HCT116 (cell line): Measurements from ENCODE around the gene FAM163B. TPM values are rescaled to one million over a fixed set of nuclear protein-coding genes. Genes with fewer than 3 reads are reported as not detected.

Source experiments
- ATAC-seq: fragments of 200-7000 bp; cut with Tn5 transposase; 2 replicates; pipeline ENCODE4 v1.9.1; 2020; ENCODE audit warnings: mild to moderate bottlenecking, moderate library complexity
- BruUV-seq: library from RNA; stranded (reverse); fragments of 400-500 nt; replicated peaks from 2 replicates; lab custom pipeline; 2021; lab: Mats Ljungman, UMichigan
- CTCF ChIA-PET: fragments of 300-600 bp; sonication (Branson Sonifier 250); formaldehyde crosslinking; loops from one replicate; lab custom pipeline; 2021; ENCODE audit warnings: antibody characterized with exemption; lab: Charles Lee
- POLR2A ChIA-PET: fragments of 300-600, 350-600 bp; sonication (Branson Sonifier 250); formaldehyde crosslinking; loops from one replicate; lab custom pipeline; 2021; ENCODE audit warnings: antibody characterized with exemption; lab: Charles Lee
- RAD21 ChIA-PET, 2 experiments: fragments of 300-600 bp; sonication (Branson Sonifier 250); formaldehyde crosslinking; loops; one replicate each; lab custom pipeline; 2023; ENCODE audit warnings: low total read pairs in 2 of 2; ENCODE audit not compliant: uncharacterized antibody in 2 of 2, unreplicated experiment in 2 of 2, low non-redundant PET in 1 of 2; lab: Charles Lee
- DNase-seq: peaks from one replicate; pipeline ENCODE4 v3.0.0-alpha.2; 2010; ENCODE audit warnings: low read depth, low spot score
- H2AFZ ChIP-seq: fragments of 200-600 bp; shearing (Covaris generic), sonication (generic); 2 replicates; pipeline ENCODE4 v1.6.1; 2017; ENCODE audit warnings: low read depth, mixed run types, mixed read lengths, antibody characterized with exemption, low read length; ENCODE audit not compliant: poor library complexity, severe bottlenecking
- H3K27ac ChIP-seq: 2 replicates; pipeline ENCODE4 v1.5.1; 2012; ENCODE audit warnings: low read depth, low read length
- H3K27me3 ChIP-seq: fragments of 200-600 bp; sonication (generic); 2 replicates; pipeline ENCODE4 v1.6.1; 2016; ENCODE audit warnings: mixed run types, low read length, mixed read lengths; ENCODE audit not compliant: insufficient read depth
- H3K36me3 ChIP-seq, 2 experiments: fragments of 200-500 bp in 1 of 2; fragments of 200-600 bp in 1 of 2; sonication (Bioruptor generic) in 1 of 2; sonication (generic) in 1 of 2; 2 replicates each; pipeline versions ENCODE4 v1.5.1 to v1.6.1; 2014 to 2016; ENCODE audit warnings: low read length in 2 of 2, inconsistent platforms in 1 of 2, mixed read lengths in 1 of 2, mixed run types in 1 of 2; ENCODE audit not compliant: insufficient read depth in 2 of 2, control insufficient read depth in 1 of 2
- H3K4me1 ChIP-seq, 2 experiments: fragments of 200-600 bp in 1 of 2; sonication (generic) in 1 of 2; 2 replicates each; pipeline versions ENCODE4 v1.5.1 to v1.6.1; 2012 to 2017; ENCODE audit warnings: low read length in 2 of 2, inconsistent platforms in 1 of 2, mild to moderate bottlenecking in 1 of 2, mixed read lengths in 1 of 2, mixed run types in 1 of 2, moderate library complexity in 1 of 2; ENCODE audit not compliant: insufficient read depth in 2 of 2, control insufficient read depth in 1 of 2
- H3K4me2 ChIP-seq: fragments of 200-600 bp; sonication (generic); 2 replicates; pipeline ENCODE4 v1.6.1; 2017; ENCODE audit warnings: mixed run types, low read length, mixed read lengths
- H3K4me3 ChIP-seq, 2 experiments: fragments of 200-600 bp in 1 of 2; sonication (generic) in 1 of 2; replicated peaks in 1 of 2; 2 replicates each; pipeline ENCODE4 v1.5.1; 2011 to 2016; ENCODE audit warnings: low read length in 2 of 2, control low read depth in 1 of 2, low read depth in 1 of 2, mild to moderate bottlenecking in 1 of 2, mixed read lengths in 1 of 2, mixed run types in 1 of 2
- H3K79me2 ChIP-seq: fragments of 200-600 bp; sonication (generic); 2 replicates; pipeline ENCODE4 v1.6.1; 2017; ENCODE audit warnings: mild to moderate bottlenecking, mixed run types, low read length, moderate library complexity, mixed read lengths; ENCODE audit not compliant: insufficient read depth
- H3K9ac ChIP-seq: fragments of 200-600 bp; sonication (generic); 2 replicates; pipeline ENCODE4 v1.6.1; 2016; ENCODE audit warnings: low read length, mixed read lengths
- H3K9me2 ChIP-seq: fragments of 200-600 bp; sonication (generic), shearing (Covaris generic); 2 replicates; pipeline ENCODE4 v1.6.1; 2017; ENCODE audit warnings: mixed run types, mild to moderate bottlenecking, moderate library complexity; ENCODE audit not compliant: insufficient read depth
- H3K9me3 ChIP-seq, 2 experiments: fragments of 200-500 bp in 1 of 2; fragments of 200-600 bp in 1 of 2; sonication (Bioruptor generic) in 1 of 2; sonication (generic) in 1 of 2; 2 replicates each; pipeline ENCODE4 v1.6.1; 2014 to 2017; ENCODE audit warnings: low read length in 2 of 2, mixed read lengths in 2 of 2, inconsistent platforms in 1 of 2, low read depth in 1 of 2, mild to moderate bottlenecking in 1 of 2, mixed run types in 1 of 2, moderate library complexity in 1 of 2; ENCODE audit not compliant: control insufficient read depth in 1 of 2, insufficient read depth in 1 of 2
- H4K20me1 ChIP-seq: fragments of 200-600 bp; sonication (generic), shearing (Covaris generic); 2 replicates; pipeline ENCODE4 v1.6.1; 2017; ENCODE audit warnings: mixed run types, mild to moderate bottlenecking, moderate library complexity; ENCODE audit not compliant: insufficient read depth
- CEBPB ChIP-seq: IDR thresholded peaks from 2 replicates; pipeline ENCODE4 v1.6.1; 2012; ENCODE audit warnings: low read depth
- ELF1 ChIP-seq: IDR thresholded peaks from 2 replicates; pipeline ENCODE4 v1.6.1; 2012; ENCODE audit warnings: low read depth, borderline replicate concordance
- EZH2phosphoT487 ChIP-seq: fragments of 200-600 bp; IDR thresholded peaks from 2 replicates; pipeline ENCODE4 v1.6.1; 2018; ENCODE audit warnings: antibody characterized with exemption, borderline replicate concordance
- JUND ChIP-seq: IDR thresholded peaks from 2 replicates; pipeline ENCODE4 v1.6.1; 2012
- MAX ChIP-seq: IDR thresholded peaks from 2 replicates; pipeline ENCODE4 v1.6.1; 2012
- POLR2A ChIP-seq: IDR thresholded peaks from 2 replicates; pipeline ENCODE4 v1.7.0; 2011; ENCODE audit warnings: borderline replicate concordance; ENCODE audit not compliant: insufficient read depth, insufficient read length; ENCODE audit errors: extremely low read depth
- RAD21 ChIP-seq: IDR thresholded peaks from 2 replicates; pipeline ENCODE4 v1.6.1; 2012; ENCODE audit warnings: low read depth, mild to moderate bottlenecking
- SIN3A ChIP-seq: IDR thresholded peaks from 2 replicates; pipeline ENCODE4 v1.6.1; 2012; ENCODE audit warnings: low read depth
- SP1 ChIP-seq: IDR thresholded peaks from 2 replicates; pipeline ENCODE4 v1.6.1; 2012; ENCODE audit warnings: low read depth
- TCF7L2 ChIP-seq: IDR thresholded peaks from 2 replicates; pipeline ENCODE4 v1.7.0; 2011; ENCODE audit warnings: borderline replicate concordance, inconsistent platforms; ENCODE audit not compliant: insufficient read depth, insufficient read length; ENCODE audit errors: extremely low read depth
- YY1 ChIP-seq: IDR thresholded peaks from 2 replicates; pipeline ENCODE4 v1.6.1; 2011; ENCODE audit warnings: low read length, low read depth, moderate library complexity, mild to moderate bottlenecking; ENCODE audit not compliant: insufficient replicate concordance; ENCODE audit errors: extremely low read depth
- ZNF274 ChIP-seq: fragments of 200-500 bp; sonication (Bioruptor generic); IDR thresholded peaks from 2 replicates; pipeline ENCODE4 v1.6.1; 2014; ENCODE audit warnings: mild to moderate bottlenecking, low read depth, low read length, inconsistent platforms
- intact Hi-C: fragments of 100-400 bp; cut with micrococcal nuclease; formaldehyde crosslinking; loops from 2 replicates; pipeline ENCODE4 v1.10.0; 2022
- total RNA-seq: library from RNA; stranded (reverse); gene quantifications from one replicate; pipeline ENCODE4 v1.2.1, GENCODE V29; 2021; ENCODE audit not compliant: unreplicated experiment
- TF ChIP-seq, protein P1 (sequence below): IDR thresholded peaks from 2 replicates; pipeline ENCODE4 v1.6.1; 2011; ENCODE audit warnings: mild to moderate bottlenecking, low read length, moderate library complexity; ENCODE audit not compliant: insufficient replicate concordance; ENCODE audit errors: extremely low read depth
- TF ChIP-seq, protein P2 (sequence below): IDR thresholded peaks from 2 replicates; pipeline ENCODE4 v1.6.1; 2012
- TF ChIP-seq, protein P3 (sequence below), 3 experiments: fragments of 200-600 bp in 1 of 3; sonication (generic) in 1 of 3; IDR thresholded peaks in 2 of 3; conservative IDR thresholded peaks in 1 of 3; 2 replicates each; pipeline ENCODE4 v1.5.1; 2012 to 2017; ENCODE audit warnings: low read depth in 2 of 3, low read length in 2 of 3, antibody characterized with exemption in 1 of 3, borderline replicate concordance in 1 of 3, control low read depth in 1 of 3, mild to moderate bottlenecking in 1 of 3, mixed read lengths in 1 of 3, mixed run types in 1 of 3, moderate library complexity in 1 of 3; ENCODE audit not compliant: insufficient read depth in 1 of 3

Gene FAM163B
- total RNA-seq, 1 experiment from 2014 or later = not detected

DNA sequence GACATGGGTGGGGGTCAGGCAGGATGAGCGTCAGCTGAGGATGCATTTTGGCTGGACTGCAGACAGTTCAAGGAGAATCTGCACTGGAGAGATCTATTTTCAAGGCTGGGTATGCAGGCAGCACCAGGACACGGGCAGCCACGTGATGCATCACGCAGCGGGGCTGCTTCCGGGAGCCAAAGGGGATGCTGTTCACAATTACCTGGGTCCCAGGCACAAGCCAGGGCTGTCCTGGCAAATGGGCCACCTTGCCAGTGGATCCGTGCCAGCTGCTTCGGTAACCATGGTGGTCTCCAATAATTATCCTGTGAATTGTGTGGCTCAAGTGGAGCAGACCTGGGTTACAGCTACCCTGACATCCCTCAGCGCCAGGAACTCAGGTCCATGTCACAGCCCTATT, 44.4 kb upstream of the FAM163B start (continued):
- TF ChIP-seq, protein P1, sequence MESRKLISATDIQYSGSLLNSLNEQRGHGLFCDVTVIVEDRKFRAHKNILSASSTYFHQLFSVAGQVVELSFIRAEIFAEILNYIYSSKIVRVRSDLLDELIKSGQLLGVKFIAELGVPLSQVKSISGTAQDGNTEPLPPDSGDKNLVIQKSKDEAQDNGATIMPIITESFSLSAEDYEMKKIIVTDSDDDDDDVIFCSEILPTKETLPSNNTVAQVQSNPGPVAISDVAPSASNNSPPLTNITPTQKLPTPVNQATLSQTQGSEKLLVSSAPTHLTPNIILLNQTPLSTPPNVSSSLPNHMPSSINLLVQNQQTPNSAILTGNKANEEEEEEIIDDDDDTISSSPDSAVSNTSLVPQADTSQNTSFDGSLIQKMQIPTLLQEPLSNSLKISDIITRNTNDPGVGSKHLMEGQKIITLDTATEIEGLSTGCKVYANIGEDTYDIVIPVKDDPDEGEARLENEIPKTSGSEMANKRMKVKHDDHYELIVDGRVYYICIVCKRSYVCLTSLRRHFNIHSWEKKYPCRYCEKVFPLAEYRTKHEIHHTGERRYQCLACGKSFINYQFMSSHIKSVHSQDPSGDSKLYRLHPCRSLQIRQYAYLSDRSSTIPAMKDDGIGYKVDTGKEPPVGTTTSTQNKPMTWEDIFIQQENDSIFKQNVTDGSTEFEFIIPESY = no peak
- TF ChIP-seq CEBPB = no peak
- TF ChIP-seq ZNF274 = no peak

DNA sequence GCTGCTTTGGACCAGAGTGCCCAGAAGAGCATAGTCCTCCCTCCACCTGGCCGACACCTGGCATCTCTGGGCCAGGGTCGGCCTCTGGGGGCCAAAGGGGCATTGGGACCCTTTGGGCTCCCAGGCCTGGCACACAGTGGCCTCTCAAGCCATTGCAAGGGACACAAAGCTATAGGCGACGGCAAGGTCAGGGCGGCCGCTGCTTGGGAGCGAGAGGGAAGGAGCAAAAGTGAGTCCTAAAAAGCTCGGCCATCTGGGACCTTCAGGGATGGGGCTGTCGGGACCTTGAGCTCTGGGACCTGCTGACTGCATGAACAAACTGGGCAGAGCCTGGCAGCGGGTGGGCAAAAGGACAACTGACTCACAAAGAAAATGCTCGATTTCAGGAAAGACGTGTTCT, 40.8 kb upstream of the FAM163B start:
- no peak overlapping the region for H3K27ac ChIP-seq
- H3K9me3 ChIP-seq = no peaks in the 10 kb centered on the region
- H3K79me2 ChIP-seq = no peaks in the 10 kb centered on the region
- H3K27me3 ChIP-seq = peaks cover 25% of the 10 kb centered on the region; the same call in 1 of the 2 replicates
- no peaks in the 10 kb centered on the region for H4K20me1 ChIP-seq
- ChIA-PET CTCF (no interaction called here), RAD21 (no interaction called here), POLR2A (no interaction called here)
- ATAC-seq (no peak), DNase-seq (no peak)
- no peaks in the 10 kb centered on the region for H3K9me2 ChIP-seq
- intact Hi-C loops = no loop called here
- no TSS peak for BruUV-seq
- no peak for TF ChIP-seq MAX
- no peak for TF ChIP-seq SP1
- no peak for TF ChIP-seq EZH2phosphoT487
- TF ChIP-seq, protein P2, sequence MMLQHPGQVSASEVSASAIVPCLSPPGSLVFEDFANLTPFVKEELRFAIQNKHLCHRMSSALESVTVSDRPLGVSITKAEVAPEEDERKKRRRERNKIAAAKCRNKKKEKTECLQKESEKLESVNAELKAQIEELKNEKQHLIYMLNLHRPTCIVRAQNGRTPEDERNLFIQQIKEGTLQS = no peak
- no peak for TF ChIP-seq SIN3A
- TF ChIP-seq, protein P1 = no peak
- no peak for TF ChIP-seq JUND
- TF ChIP-seq RAD21 = no peak
- no peak for TF ChIP-seq POLR2A
- TF ChIP-seq TCF7L2 = no peak
- no peak for TF ChIP-seq ELF1
- TF ChIP-seq YY1 = no peak
- TF ChIP-seq, protein P3, sequence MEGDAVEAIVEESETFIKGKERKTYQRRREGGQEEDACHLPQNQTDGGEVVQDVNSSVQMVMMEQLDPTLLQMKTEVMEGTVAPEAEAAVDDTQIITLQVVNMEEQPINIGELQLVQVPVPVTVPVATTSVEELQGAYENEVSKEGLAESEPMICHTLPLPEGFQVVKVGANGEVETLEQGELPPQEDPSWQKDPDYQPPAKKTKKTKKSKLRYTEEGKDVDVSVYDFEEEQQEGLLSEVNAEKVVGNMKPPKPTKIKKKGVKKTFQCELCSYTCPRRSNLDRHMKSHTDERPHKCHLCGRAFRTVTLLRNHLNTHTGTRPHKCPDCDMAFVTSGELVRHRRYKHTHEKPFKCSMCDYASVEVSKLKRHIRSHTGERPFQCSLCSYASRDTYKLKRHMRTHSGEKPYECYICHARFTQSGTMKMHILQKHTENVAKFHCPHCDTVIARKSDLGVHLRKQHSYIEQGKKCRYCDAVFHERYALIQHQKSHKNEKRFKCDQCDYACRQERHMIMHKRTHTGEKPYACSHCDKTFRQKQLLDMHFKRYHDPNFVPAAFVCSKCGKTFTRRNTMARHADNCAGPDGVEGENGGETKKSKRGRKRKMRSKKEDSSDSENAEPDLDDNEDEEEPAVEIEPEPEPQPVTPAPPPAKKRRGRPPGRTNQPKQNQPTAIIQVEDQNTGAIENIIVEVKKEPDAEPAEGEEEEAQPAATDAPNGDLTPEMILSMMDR (IDR thresholded peaks at IDR 0.05 in 2 of 3, conservative IDR thresholded peaks at IDR 0.05 in 1 of 3; ENCODE audit: borderline replicate concordance in 1 of 3, insufficient read depth in 1 of 3, low read depth in 2 of 3, low read length in 2 of 3) = no peak
- H2AFZ ChIP-seq = no peak overlapping the region
- H3K4me3 ChIP-seq = no peak overlapping the region
- no peaks in the 10 kb centered on the region for H3K4me1 ChIP-seq
- H3K4me2 ChIP-seq = no peak overlapping the region
- H3K36me3 ChIP-seq = no peaks in the 10 kb centered on the region
- no peak overlapping the region for H3K9ac ChIP-seq
